H1 (cell line): ENCODE results near the gene PCDH9. TPM values are rescaled to one million over a fixed set of nuclear protein-coding genes. Genes with fewer than 3 reads are reported as not detected.

Source experiments
- CTCF ChIA-PET: fragments of 300-600 bp; sonication (Branson Sonifier 250); formaldehyde crosslinking; loops from one replicate; lab custom pipeline; 2021; ENCODE audit not compliant: partially characterized antibody; lab: Charles Lee
- POLR2A ChIA-PET: fragments of 300-600 bp; sonication (Branson Sonifier 250); formaldehyde crosslinking; loops from one replicate; lab custom pipeline; 2021; ENCODE audit warnings: inconsistent platforms; ENCODE audit not compliant: partially characterized antibody; lab: Charles Lee
- DNase-seq, 2 experiments: peaks; one replicate each; pipeline versions ENCODE4 v3.0.0 to v3.0.0-alpha.2; 2010 to 2022; ENCODE audit warnings: low spot score in 2 of 2, low read depth in 1 of 2, mixed read lengths in 1 of 2
- FAIRE-seq: peaks from 2 replicates; lab custom pipeline; 2011; peaks lifted over from hg19 to GRCh38; lab: Jason Lieb, UNC
- H2AFZ ChIP-seq: 2 replicates; pipeline ENCODE4 v1.8.1; 2012; ENCODE audit warnings: low read length, inconsistent platforms
- H2AK5ac ChIP-seq: 2 replicates; pipeline ENCODE4 v1.6.1; 2013; ENCODE audit warnings: low read depth, low read length
- H2BK120ac ChIP-seq: replicated peaks from 2 replicates; pipeline ENCODE3; 2013; ENCODE audit warnings: low read depth, low read length, inconsistent platforms
- H2BK12ac ChIP-seq: 2 replicates; pipeline ENCODE4 v1.6.1; 2013; ENCODE audit warnings: low read depth, low read length
- H2BK15ac ChIP-seq: 2 replicates; pipeline ENCODE4 v1.6.1; 2013; ENCODE audit warnings: low read length
- H2BK20ac ChIP-seq: 2 replicates; pipeline ENCODE4 v1.6.1; 2013; ENCODE audit warnings: low read length
- H2BK5ac ChIP-seq: 2 replicates; pipeline ENCODE4 v1.6.1; 2013; ENCODE audit warnings: low read depth, low read length
- H3K14ac ChIP-seq: 2 replicates; pipeline ENCODE4 v1.6.1; 2013; ENCODE audit warnings: inconsistent platforms; ENCODE audit not compliant: insufficient read length
- H3K18ac ChIP-seq: 2 replicates; pipeline ENCODE4 v1.6.1; 2013; ENCODE audit warnings: low read length; ENCODE audit errors: extremely low read depth
- H3K23ac ChIP-seq: 2 replicates; pipeline ENCODE4 v1.6.1; 2013; ENCODE audit warnings: inconsistent platforms; ENCODE audit not compliant: insufficient read length
- H3K23me2 ChIP-seq: 2 replicates; pipeline ENCODE4 v1.6.1; 2013; ENCODE audit warnings: low read depth, low read length
- H3K27ac ChIP-seq: 2 replicates; pipeline ENCODE4 v1.6.1; 2011; ENCODE audit warnings: low read depth, low read length, inconsistent platforms
- H3K27me3 ChIP-seq, 4 experiments: replicated peaks in 1 of 4; 1 replicate in 1 of 4; 2 replicates in 3 of 4; pipeline versions ENCODE4 v1.6.1 to v1.8.1; 2011 to 2013; ENCODE audit warnings: low read length in 3 of 4, mild to moderate bottlenecking in 3 of 4, inconsistent platforms in 2 of 4, mixed read lengths in 2 of 4, moderate library complexity in 1 of 4; ENCODE audit not compliant: control insufficient read depth in 3 of 4, insufficient read depth in 3 of 4; ENCODE audit errors: extremely low read depth in 1 of 4
- H3K36me3 ChIP-seq, 4 experiments: 2 replicates each; pipeline versions ENCODE4 v1.6.1 to v1.8.1; 2011 to 2013; ENCODE audit warnings: mild to moderate bottlenecking in 4 of 4, low read length in 3 of 4, moderate library complexity in 2 of 4, control low read depth in 1 of 4, inconsistent platforms in 1 of 4; ENCODE audit not compliant: insufficient read depth in 4 of 4, control insufficient read depth in 2 of 4
- H3K4ac ChIP-seq: replicated peaks from 2 replicates; pipeline ENCODE3; 2013; ENCODE audit warnings: low read length, low read depth, mixed read lengths, inconsistent platforms; ENCODE audit not compliant: insufficient read length
- H3K4me1 ChIP-seq, 4 experiments: replicated peaks in 1 of 4; 1 replicate in 1 of 4; 2 replicates in 3 of 4; pipeline versions ENCODE4 v1.6.1 to v1.8.1; 2011 to 2013; ENCODE audit warnings: low read length in 3 of 4, inconsistent platforms in 2 of 4, mixed read lengths in 1 of 4; ENCODE audit not compliant: insufficient read depth in 4 of 4, control insufficient read depth in 3 of 4
- H3K4me2 ChIP-seq, 2 experiments: 2 replicates each; pipeline versions ENCODE4 v1.6.1 to v1.8.1; 2011 to 2013; ENCODE audit warnings: low read depth in 2 of 2, low read length in 2 of 2, control low read depth in 1 of 2, inconsistent platforms in 1 of 2, mild to moderate bottlenecking in 1 of 2; ENCODE audit not compliant: insufficient read depth in 1 of 2
- H3K4me3 ChIP-seq, 4 experiments: fragments of 200-600, 300-600 bp in 1 of 4; sonication (generic), shearing (Covaris generic), sonication (Bioruptor Twin) in 1 of 4; 2 replicates each; pipeline versions ENCODE4 v1.5.1 to v1.8.1; 2011 to 2016; ENCODE audit warnings: low read length in 4 of 4, low read depth in 3 of 4, control low read depth in 2 of 4, inconsistent platforms in 2 of 4, mild to moderate bottlenecking in 2 of 4, mixed read lengths in 1 of 4, moderate library complexity in 1 of 4; ENCODE audit not compliant: insufficient read depth in 2 of 4; ENCODE audit errors: extremely low read depth in 1 of 4
- H3K56ac ChIP-seq: replicated peaks from 2 replicates; pipeline ENCODE3; 2013; ENCODE audit warnings: low read depth, mild to moderate bottlenecking, mixed read lengths, low read length, inconsistent platforms; ENCODE audit not compliant: insufficient read length
- H3K79me1 ChIP-seq: 2 replicates; pipeline ENCODE4 v1.6.1; 2013; ENCODE audit warnings: low read depth, low read length, control low read depth
- H3K79me2 ChIP-seq, 2 experiments: 2 replicates each; pipeline versions ENCODE4 v1.6.1 to v1.8.1; 2012 to 2013; ENCODE audit warnings: low read length in 2 of 2, mild to moderate bottlenecking in 2 of 2, inconsistent platforms in 1 of 2; ENCODE audit not compliant: insufficient read depth in 2 of 2, control insufficient read depth in 1 of 2
- H3K9ac ChIP-seq, 4 experiments: replicated peaks in 1 of 4; 1 replicate in 1 of 4; 2 replicates in 3 of 4; pipeline versions ENCODE4 v1.6.1 to v1.8.1; 2011 to 2013; ENCODE audit warnings: low read depth in 3 of 4, low read length in 3 of 4, control low read depth in 2 of 4, mild to moderate bottlenecking in 2 of 4, moderate library complexity in 2 of 4, inconsistent platforms in 1 of 4; ENCODE audit errors: extremely low read depth in 1 of 4
- H3K9me3 ChIP-seq, 2 experiments: 2 replicates each; pipeline versions ENCODE4 v1.6.1 to v1.8.1; 2012 to 2013; ENCODE audit warnings: mild to moderate bottlenecking in 2 of 2, moderate library complexity in 2 of 2, control low read depth in 1 of 2, inconsistent platforms in 1 of 2, low read depth in 1 of 2, low read length in 1 of 2, mixed read lengths in 1 of 2; ENCODE audit not compliant: insufficient read depth in 2 of 2
- H4K20me1 ChIP-seq, 2 experiments: replicated peaks in 1 of 2; 2 replicates each; pipeline versions ENCODE3 to v1.8.1; 2011 to 2013; ENCODE audit warnings: inconsistent platforms in 2 of 2, low read length in 2 of 2, mild to moderate bottlenecking in 1 of 2; ENCODE audit not compliant: insufficient read depth in 2 of 2, control insufficient read depth in 1 of 2
- H4K5ac ChIP-seq: 2 replicates; pipeline ENCODE4 v1.6.1; 2013; ENCODE audit warnings: low read length, low read depth, mixed read lengths, inconsistent platforms; ENCODE audit not compliant: insufficient read length
- H4K8ac ChIP-seq: 2 replicates; pipeline ENCODE4 v1.8.0; 2013; ENCODE audit warnings: mild to moderate bottlenecking, moderate library complexity, low read length, inconsistent platforms; ENCODE audit not compliant: insufficient read depth; ENCODE audit errors: extremely low read depth
- H4K91ac ChIP-seq: replicated peaks from 2 replicates; pipeline ENCODE3; 2013; ENCODE audit warnings: low read length, mixed read lengths, inconsistent platforms; ENCODE audit not compliant: insufficient read length
- BACH1 ChIP-seq: IDR thresholded peaks from 2 replicates; pipeline ENCODE4 v1.6.1; 2012; ENCODE audit warnings: low read length, improper control_type of control experiment
- BRCA1 ChIP-seq: IDR thresholded peaks from 2 replicates; pipeline ENCODE4 v1.6.1; 2012; ENCODE audit warnings: low read depth, low read length, improper control_type of control experiment
- CREB1 ChIP-seq: IDR thresholded peaks from 2 replicates; pipeline ENCODE4 v1.6.1; 2012; ENCODE audit warnings: inconsistent platforms
- RFX5 ChIP-seq: IDR thresholded peaks from 2 replicates; pipeline ENCODE4 v1.6.1; 2011; ENCODE audit warnings: low read depth, low read length, improper control_type of control experiment, borderline replicate concordance
- RXRA ChIP-seq: IDR thresholded peaks from 2 replicates; pipeline ENCODE4 v1.6.1; 2011; ENCODE audit warnings: low read depth, mild to moderate bottlenecking, low read length, moderate library complexity; ENCODE audit not compliant: insufficient read depth
- SP2 ChIP-seq: IDR thresholded peaks from 2 replicates; pipeline ENCODE4 v1.6.1; 2012; ENCODE audit warnings: mild to moderate bottlenecking, low read length, inconsistent platforms
- SUZ12 ChIP-seq: fragments of 200-600 bp; sonication (generic); IDR thresholded peaks from 2 replicates; pipeline ENCODE4 v1.6.1; 2012; ENCODE audit warnings: mild to moderate bottlenecking, inconsistent platforms, low read length, moderate library complexity, mixed read lengths
- WGBS, 2 experiments: shearing (Covaris generic) in 1 of 2; methylation state at CpG; one replicate each; pipeline versions ENCODE4 v1.1.6 to v1.1.7; 2013 to 2015; ENCODE audit warnings: low lambda C conversion rate in 2 of 2, mixed read lengths in 2 of 2, inconsistent platforms in 1 of 2, low coverage in 1 of 2, missing lambda C conversion rate in 1 of 2; ENCODE audit not compliant: insufficient replicate concordance in 2 of 2, insufficient coverage in 1 of 2, insufficient read length in 1 of 2; ENCODE audit errors: extremely low coverage in 1 of 2, missing lambda C conversion rate in 1 of 2; 5-methylcytosine and 5-hydroxymethylcytosine counted together
- polyA plus RNA-seq, 7 experiments: library from polyadenylated mRNA; depleted of rRNA in 3 of 7; stranded (reverse) in 5 of 7; unstranded in 2 of 7; fragments of >200 nt in 5 of 7; fragments of 200-250 nt in 2 of 7; gene quantifications; 1 replicate in 5 of 7; 2 replicates in 1 of 7; 4 replicates in 1 of 7; pipeline versions ENCODE4 v1.2.1 to v1.2.3, GENCODE V29; 2011 to 2013; ENCODE audit warnings: missing spikeins in 2 of 7, mixed read lengths in 2 of 7
- total RNA-seq: library from RNA; stranded (reverse); fragmentation: NEBNext Ultra II Directional; extraction: Animal tissue kit (Norgen Biotek cat#: 25700); gene quantifications from 2 replicates; pipeline ENCODE4 v1.2.1, GENCODE V29; 2021

Gene PCDH9
- total and polyA plus RNA-seq, 2 of the 8 experiments (the other 6 are each of a cell fraction or from before 2014, with no cell fraction given): 0.12 to 0.60 TPM

- no peaks in the 10 kb centered on the region for H3K23me2 ChIP-seq
- no peak overlapping the region for H3K9ac ChIP-seq
- H3K36me3 ChIP-seq: no peaks in the 10 kb centered on the region
- CTCF ChIA-PET: interaction anchor here (1.0 kb wide), 1 partner anchor 10 kb away, joined by 3 read pairs; no protein-coding TSS in a partner anchor
- no peaks in the 10 kb centered on the region for H3K79me1 ChIP-seq
- no peak overlapping the region for H3K4me2 ChIP-seq
- H2BK5ac ChIP-seq: no peak overlapping the region
- H3K27me3 ChIP-seq: no peaks in the 10 kb centered on the region
- no peak overlapping the region for H4K8ac ChIP-seq
- no peak overlapping the region for H3K4ac ChIP-seq
- H3K56ac ChIP-seq: no peak overlapping the region
- no peak overlapping the region for H2AK5ac ChIP-seq
- no peaks in the 10 kb centered on the region for H3K79me2 ChIP-seq
- peak overlapping the region; percentile 53; the same call in 1 of the 2 replicates for H2AFZ ChIP-seq
- H3K9me3 ChIP-seq: no peaks in the 10 kb centered on the region
- no peak overlapping the region for H3K23ac ChIP-seq
- H3K4me3 ChIP-seq: no peak overlapping the region
- no peak overlapping the region for H2BK20ac ChIP-seq
- H2BK12ac ChIP-seq: no peak overlapping the region
- no peaks in the 10 kb centered on the region for H3K4me1 ChIP-seq
- no peak for FAIRE-seq
- no peak overlapping the region for H3K14ac ChIP-seq
- 92% methylated on average over 2 of the region's 2 CpGs; no CpG with 5 or more reads in 1 of the 2 experiments for WGBS, 2 experiments
- DNase-seq: no peak
- H3K27ac ChIP-seq: no peak overlapping the region
- no peaks in the 10 kb centered on the region for H4K20me1 ChIP-seq
- POLR2A ChIA-PET: no interaction called here
- H4K91ac ChIP-seq: no peak overlapping the region
- no peak overlapping the region for H3K18ac ChIP-seq
- H4K5ac ChIP-seq: no peak overlapping the region
- H2BK15ac ChIP-seq: no peak overlapping the region
- H2BK120ac ChIP-seq: no peak overlapping the region
- no peak for TF ChIP-seq SP2
- TF ChIP-seq BACH1: no peak
- TF ChIP-seq RXRA: no peak
- no peak for TF ChIP-seq CREB1
- no peak for TF ChIP-seq RFX5
- TF ChIP-seq BRCA1: no peak
- TF ChIP-seq SUZ12: no peak
Observed at GRCh38 chr13:67086260-67086659, 143.9 kb downstream of the PCDH9 start.
